ENCODE measurements around the gene IPO4.
"Not testable (repeated sequence)": the region's sequence is repeated elsewhere in the genome, so short reads cannot be mapped to it uniquely, and the experiment has no call there.

Gene IPO4

GRCh38 chr14:24188251-24189058 lies at the start of gene IPO4:
Gene IPO4 (minus strand): TSS chr14:24188816. CDS start chr14:24188787, 29 bp downstream.
- peak; percentile 84 for DNase-seq

- no peak for DNase-seq
Measured at GRCh38 chr14:24238123-24238522, 49.5 kb upstream of the IPO4 start.

- no peak for DNase-seq
Measured at GRCh38 chr14:24237463-24237955, 48.9 kb upstream of the IPO4 start.

GRCh38 chr14:24236689-24237462 lies 48.3 kb upstream of the IPO4 start:
- no peak for DNase-seq

- no peak for DNase-seq
Measured at GRCh38 chr14:24235804-24236688, 47.4 kb upstream of the IPO4 start.

- no peak for DNase-seq
Measured at GRCh38 chr14:24234095-24235005, 45.7 kb upstream of the IPO4 start.

GRCh38 chr14:24233538-24233866 lies 44.9 kb upstream of the IPO4 start:
- DNase-seq = no peak

GRCh38 chr14:24232645-24233537 lies 44.3 kb upstream of the IPO4 start, which contains the start of gene GMPR2:
Gene GMPR2 (plus strand): TSS chr14:24232929. CDS start chr14:24233254, 325 bp downstream.
- DNase-seq = no peak

GRCh38 chr14:24232121-24232644 lies 43.6 kb upstream of the IPO4 start, which contains the start of gene NEDD8:
Gene NEDD8 (minus strand): TSS chr14:24232367. CDS start chr14:24232267, 100 bp downstream.
- DNase-seq = peak; percentile 66

- no peak for DNase-seq
Measured at GRCh38 chr14:24231263-24232120, 42.9 kb upstream of the IPO4 start.

GRCh38 chr14:24228902-24229301 lies 40.3 kb upstream of the IPO4 start:
- no peak for DNase-seq

- no peak for DNase-seq
Measured at GRCh38 chr14:24226473-24226872, 37.9 kb upstream of the IPO4 start.

- DNase-seq = no peak
Measured at GRCh38 chr14:24224618-24225071, 36.0 kb upstream of the IPO4 start.

- not testable (repeated sequence) for DNase-seq
Measured at GRCh38 chr14:24222987-24223386, 34.4 kb upstream of the IPO4 start.

GRCh38 chr14:24219521-24219920 lies 30.9 kb upstream of the IPO4 start:
- no peak for DNase-seq

- DNase-seq = no peak
Measured at GRCh38 chr14:24219080-24219479, 30.5 kb upstream of the IPO4 start.

- not testable (repeated sequence) for DNase-seq
Measured at GRCh38 chr14:24216876-24217275, 28.3 kb upstream of the IPO4 start.

- DNase-seq = no peak
Measured at GRCh38 chr14:24216345-24216699, 27.7 kb upstream of the IPO4 start.
